Lung (tissue), 12 donors: ENCODE measurements around the gene CDH4. TPM values are rescaled to one million over a fixed set of nuclear protein-coding genes. Genes with fewer than 3 reads are reported as not detected.

Experiments
- ATAC-seq: fragments of 200-7000 bp; cut with Tn5 transposase; one replicate; pipeline ENCODE4 v1.9.1; 2020; ENCODE audit warnings: moderate number of reproducible peaks; ENCODE audit not compliant: insufficient read depth, low FRiP score
- DNase-seq, 3 donors: peaks; one replicate each; pipeline ENCODE4 v3.0.0-alpha.2; 2013 to 2017
- H3K27ac ChIP-seq, 2 donors: one replicate each; pipeline ENCODE4 v1.5.1; 2013; ENCODE audit warnings: mild to moderate bottlenecking in 2 of 2, moderate library complexity in 2 of 2, control low read depth in 1 of 2, inconsistent platforms in 1 of 2, low read depth in 1 of 2, low read length in 1 of 2
- H3K27me3 ChIP-seq, 3 donors: one replicate each; pipeline ENCODE4 v1.5.1; 2013; ENCODE audit warnings: low read length in 2 of 3; ENCODE audit not compliant: control insufficient read depth in 3 of 3, insufficient read depth in 3 of 3
- H3K36me3 ChIP-seq, 4 donors: one replicate each; pipeline ENCODE4 v1.5.1; 2013; ENCODE audit warnings: low read length in 4 of 4, mild to moderate bottlenecking in 1 of 4, moderate library complexity in 1 of 4; ENCODE audit not compliant: control insufficient read depth in 4 of 4, insufficient read depth in 4 of 4
- H3K4me1 ChIP-seq, 5 donors: one replicate each; pipeline ENCODE4 v1.5.1; 2013; ENCODE audit warnings: low read length in 5 of 5, mild to moderate bottlenecking in 2 of 5, moderate library complexity in 1 of 5; ENCODE audit not compliant: control insufficient read depth in 5 of 5, insufficient read depth in 5 of 5
- H3K4me3 ChIP-seq: one replicate; pipeline ENCODE4 v1.5.1; 2013; ENCODE audit warnings: mild to moderate bottlenecking, control low read depth, moderate library complexity
- H3K9ac ChIP-seq, 2 donors: one replicate each; pipeline ENCODE4 v1.5.1; 2013; ENCODE audit warnings: low read length in 2 of 2, control low read depth in 1 of 2; ENCODE audit not compliant: insufficient read depth in 1 of 2
- H3K9me3 ChIP-seq, 4 donors: one replicate each; pipeline ENCODE4 v1.5.1; 2013; ENCODE audit warnings: low read length in 3 of 4, mild to moderate bottlenecking in 1 of 4, moderate library complexity in 1 of 4; ENCODE audit not compliant: control insufficient read depth in 4 of 4, insufficient read depth in 3 of 4
- WGBS, 2 donors: extraction: QIAGEN DNeasy Blood & Tissue Kit; methylation state at CpG; one replicate each; pipeline ENCODE4 v1.1.7; 2013; 5-methylcytosine and 5-hydroxymethylcytosine counted together
- polyA plus RNA-seq, 2 donors: library from polyadenylated mRNA; stranded (reverse); fragments of 200-250 nt; gene quantifications; one replicate each; pipeline ENCODE4 v1.2.1, GENCODE V29; 2013
- total RNA-seq, 2 donors: library from RNA; depleted of rRNA in 1 of 2; stranded (reverse); fragments of >200 nt in 1 of 2; gene quantifications; one replicate each; pipeline ENCODE4 v1.2.1, GENCODE V29; 2014 to 2021
- TF ChIP-seq, protein P1 (sequence below): IDR thresholded peaks from 2 replicates; pipeline ENCODE4 v1.5.1; 2012; ENCODE audit warnings: mild to moderate bottlenecking; ENCODE audit errors: control extremely low read depth, extremely low read depth
- donor health status: control.
- donor health status: control.
- donor health status: Bipolar disorder and iron deficiency.
- donor health status: healthy.
- donor health status: DM: yes; HTN: yes; CAD: no.

The CDH4 gene
- total and polyA plus RNA-seq, 4 donors: 0.10 to 2.1 (median 0.34) TPM

DNA sequence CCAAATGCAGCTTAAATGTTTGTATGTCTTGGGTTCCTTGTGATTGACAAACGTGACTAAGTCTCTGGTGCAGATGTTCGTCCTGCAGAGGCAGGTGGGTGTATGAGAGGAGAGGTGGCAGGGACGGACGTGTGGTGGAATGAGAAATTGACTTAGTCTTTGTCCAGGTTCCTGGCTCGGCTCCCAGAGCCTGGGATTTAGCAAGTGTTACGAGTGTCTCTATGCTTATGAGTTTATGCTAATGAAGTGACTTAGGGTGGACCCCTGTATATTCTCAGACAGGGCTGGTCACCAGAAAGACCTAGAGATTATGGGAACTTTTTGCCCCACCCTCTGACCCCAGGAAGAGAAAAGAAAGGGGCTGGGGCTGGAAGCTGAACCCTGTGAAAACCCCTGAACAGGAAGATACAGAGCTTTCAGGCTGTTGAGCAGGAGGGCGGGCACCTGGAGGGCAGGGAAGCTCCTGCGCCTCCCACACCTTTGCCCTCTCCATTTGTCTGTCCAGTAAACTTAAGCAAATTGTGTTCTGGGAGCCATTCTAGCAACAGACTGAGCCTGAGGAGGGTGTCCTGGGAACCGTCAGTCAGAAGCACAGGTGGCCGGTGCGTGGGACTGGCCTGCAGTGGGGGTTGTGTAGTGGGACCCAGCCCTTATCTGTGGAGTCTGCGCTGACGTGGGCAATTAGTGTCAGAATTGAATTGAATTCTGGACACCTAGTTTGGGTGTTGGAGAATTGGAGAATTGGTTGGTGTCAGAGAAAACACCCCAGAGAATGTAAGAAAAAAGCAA is 362.1 kb downstream of the CDH4 start:
- no peaks in the 10 kb centered on the region for H3K27me3 ChIP-seq
- H3K4me3 ChIP-seq: no peak overlapping the region
- DNase-seq (no peak), ATAC-seq (no peak)
- H3K9me3 ChIP-seq: peaks cover 0 to 32% (median 1%) of the 10 kb centered on the region in 4 donors
- H3K9ac ChIP-seq: no peak overlapping the region
- no peaks in the 10 kb centered on the region for H3K36me3 ChIP-seq
- H3K27ac ChIP-seq: no peak overlapping the region
- TF ChIP-seq, protein P1, sequence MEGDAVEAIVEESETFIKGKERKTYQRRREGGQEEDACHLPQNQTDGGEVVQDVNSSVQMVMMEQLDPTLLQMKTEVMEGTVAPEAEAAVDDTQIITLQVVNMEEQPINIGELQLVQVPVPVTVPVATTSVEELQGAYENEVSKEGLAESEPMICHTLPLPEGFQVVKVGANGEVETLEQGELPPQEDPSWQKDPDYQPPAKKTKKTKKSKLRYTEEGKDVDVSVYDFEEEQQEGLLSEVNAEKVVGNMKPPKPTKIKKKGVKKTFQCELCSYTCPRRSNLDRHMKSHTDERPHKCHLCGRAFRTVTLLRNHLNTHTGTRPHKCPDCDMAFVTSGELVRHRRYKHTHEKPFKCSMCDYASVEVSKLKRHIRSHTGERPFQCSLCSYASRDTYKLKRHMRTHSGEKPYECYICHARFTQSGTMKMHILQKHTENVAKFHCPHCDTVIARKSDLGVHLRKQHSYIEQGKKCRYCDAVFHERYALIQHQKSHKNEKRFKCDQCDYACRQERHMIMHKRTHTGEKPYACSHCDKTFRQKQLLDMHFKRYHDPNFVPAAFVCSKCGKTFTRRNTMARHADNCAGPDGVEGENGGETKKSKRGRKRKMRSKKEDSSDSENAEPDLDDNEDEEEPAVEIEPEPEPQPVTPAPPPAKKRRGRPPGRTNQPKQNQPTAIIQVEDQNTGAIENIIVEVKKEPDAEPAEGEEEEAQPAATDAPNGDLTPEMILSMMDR: no peak
- H3K4me1 ChIP-seq: no peaks in the 10 kb centered on the region
- WGBS, 2 donors: 71 to 89% methylated on average over 13 of the region's 13 CpGs

DNA sequence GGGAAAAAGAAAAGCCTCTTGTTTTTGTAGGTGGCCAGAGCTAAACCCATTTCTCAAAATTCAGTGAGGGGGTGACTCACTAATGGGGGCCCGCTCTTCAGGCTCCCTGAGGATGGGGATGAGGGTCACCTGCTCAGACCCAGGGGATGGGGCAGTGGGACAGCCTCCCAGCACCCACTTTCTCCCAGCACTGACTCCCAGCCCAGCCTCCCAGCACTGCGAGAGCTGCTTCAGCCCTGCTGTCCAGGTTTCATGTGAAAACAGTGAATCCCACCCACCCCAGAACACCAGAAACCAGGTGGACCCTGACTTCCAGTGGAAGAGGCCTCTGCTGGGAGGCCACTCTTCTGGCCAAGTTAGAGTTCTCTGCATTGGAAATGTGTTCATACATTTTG is 362.6 kb downstream of the CDH4 start:
- ATAC-seq (no peak), DNase-seq (no peak)
- Histone ChIP-seq H3K4me1 (no peaks in the 10 kb centered on the region), H3K4me3 (no peak overlapping the region), H3K36me3 (no peaks in the 10 kb centered on the region), H3K27me3 (no peaks in the 10 kb centered on the region), H3K9me3 (peaks cover 0 to 28% (median 1%) of the 10 kb centered on the region in 4 donors), H3K27ac (no peak overlapping the region), H3K9ac (no peak overlapping the region)
- TF ChIP-seq, protein P1: no peak
- 86 to 89% methylated on average over 2 of the region's 2 CpGs for WGBS, 2 donors

DNA sequence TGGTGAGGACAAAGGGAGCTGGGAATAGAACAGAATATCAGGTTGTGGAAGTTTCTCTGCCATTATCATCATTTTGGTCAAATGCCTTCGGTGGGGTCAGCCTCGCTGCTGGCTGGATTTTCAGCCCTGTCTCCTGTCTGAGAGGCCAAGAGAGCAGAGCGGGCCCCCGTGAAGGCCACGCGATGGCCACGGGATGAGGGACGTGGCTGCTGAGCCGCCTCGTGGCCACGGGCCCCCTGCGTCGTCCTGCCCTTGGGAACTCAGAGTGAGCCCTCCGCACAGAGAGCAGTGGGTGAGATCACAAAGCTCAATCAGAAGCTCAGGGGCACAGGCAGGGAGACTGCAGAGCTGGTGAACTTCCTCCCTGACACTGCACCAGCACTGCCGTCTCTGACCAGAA is 363.7 kb downstream of the CDH4 start:
- Histone ChIP-seq H3K9me3 (peaks cover 0 to 23% (median 1%) of the 10 kb centered on the region in 4 donors), H3K27ac (no peak overlapping the region), H3K36me3 (no peaks in the 10 kb centered on the region), H3K4me3 (no peak overlapping the region), H3K27me3 (peaks cover 0 to 4% (median under 1%) of the 10 kb centered on the region in 3 donors), H3K9ac (no peak overlapping the region), H3K4me1 (no peaks in the 10 kb centered on the region)
- TF ChIP-seq, protein P1: no peak
- no peak for ATAC-seq
- no peak for DNase-seq
- WGBS, 2 donors: 93 to 97% methylated on average over 15 of the region's 15 CpGs

DNA sequence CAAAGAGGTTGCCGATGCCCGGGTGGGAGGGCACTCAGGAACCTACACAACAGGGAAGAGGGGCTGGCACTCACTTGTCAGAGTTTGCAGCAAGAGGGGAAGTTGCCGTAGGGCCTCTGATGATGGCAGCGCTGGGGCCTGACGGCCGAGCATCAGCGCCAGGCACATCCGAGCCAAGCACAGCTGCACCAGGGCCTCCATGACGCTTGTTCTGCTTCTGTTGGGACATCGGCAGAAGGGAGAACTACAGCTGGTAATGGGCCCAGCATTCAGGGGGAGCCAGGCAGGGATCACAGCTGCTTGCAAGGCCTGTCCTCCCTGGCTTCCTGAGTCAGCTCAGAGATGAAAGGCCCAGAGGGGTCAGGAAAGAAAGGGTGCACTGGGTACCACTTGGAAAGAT is 367.7 kb downstream of the CDH4 start:
- Histone ChIP-seq H3K9me3 (peaks cover 0 to 7% (median 0%) of the 10 kb centered on the region in 4 donors), H3K27me3 (peaks cover 0 to 10% (median 8%) of the 10 kb centered on the region in 3 donors), H3K36me3 (no peaks in the 10 kb centered on the region), H3K27ac (no peak overlapping the region), H3K4me1 (no peaks in the 10 kb centered on the region), H3K9ac (no peak overlapping the region), H3K4me3 (no peak overlapping the region)
- TF ChIP-seq, protein P1: no peak
- WGBS, 2 donors: 92 to 93% methylated on average over 10 of the region's 10 CpGs
- no peak for DNase-seq
- ATAC-seq: no peak
